Measurements from ENCODE around the gene FAM228A. TPM values are rescaled to one million over a fixed set of nuclear protein-coding genes. Genes with fewer than 3 reads are reported as not detected.

FAM228A gene
- total RNA-seq, 1 donor from 2014 or later, result 0.16 TPM

DNA sequence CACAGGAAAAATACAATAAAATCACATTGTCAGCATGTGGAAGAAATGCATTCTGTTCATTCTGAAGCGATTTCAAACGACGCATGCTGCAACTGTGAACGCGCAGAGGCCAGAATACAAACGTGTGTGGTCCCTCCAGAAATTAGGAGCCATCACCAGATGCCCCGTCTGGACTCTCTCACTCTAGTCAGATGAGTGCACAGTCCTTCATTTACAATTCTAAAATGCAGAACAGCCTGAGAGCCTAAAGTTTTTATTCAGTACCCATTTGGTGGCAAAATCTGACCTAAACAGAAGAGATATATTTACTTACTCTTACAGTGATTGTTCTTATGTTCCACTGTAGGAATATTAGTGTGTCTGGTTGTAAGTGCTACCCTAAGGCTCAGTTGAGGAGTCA is 36.6 kb downstream of the FAM228A start:
- ATAC-seq (ENCODE audit: poor library complexity), result no peak

GRCh38 chr2:24214880-24215279 is 40.0 kb downstream of the FAM228A start:
- intact Hi-C loops (cut with DNase I), result no loop called here
- no peak for DNase-seq
- no peak for ATAC-seq (ENCODE audit: poor library complexity)

More for the DNA sequence above, 36.6 kb downstream of the FAM228A start:
- DNase-seq, result no peak
- intact Hi-C loops (cut with DNase I), result no loop called here

- intact Hi-C loops (cut with DNase I), result no loop called here
- ATAC-seq (ENCODE audit: poor library complexity) (no peak), DNase-seq (no peak)
Observed at GRCh38 chr2:24220554-24221291, 45.9 kb downstream of the FAM228A start.

- DNase-seq (no peak), ATAC-seq (ENCODE audit: poor library complexity) (no peak)
- intact Hi-C loops (cut with DNase I), result no loop called here
Observed at GRCh38 chr2:24221343-24222050, 46.6 kb downstream of the FAM228A start.

DNA sequence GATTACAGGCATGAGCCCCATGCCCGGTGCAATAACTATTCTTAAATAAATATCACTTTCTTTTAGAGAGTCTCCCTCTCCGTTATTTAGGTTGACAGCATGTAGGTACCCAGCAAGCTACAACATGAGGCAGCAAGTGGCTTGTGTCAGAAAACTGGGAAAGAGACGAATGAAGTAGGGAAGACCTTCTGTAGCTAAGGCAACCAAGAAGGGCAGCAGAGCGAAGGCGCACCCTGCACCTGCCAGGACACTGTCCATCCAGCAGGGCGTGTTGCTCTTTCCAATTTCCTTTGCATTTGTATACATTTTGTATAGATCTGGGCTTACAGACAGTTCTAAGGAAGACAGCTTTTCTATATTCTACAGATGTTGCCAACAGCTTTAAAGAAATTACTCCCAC is 48.1 kb downstream of the FAM228A start:
- no peak for DNase-seq
- intact Hi-C loops (cut with DNase I), result no loop called here
- ATAC-seq (ENCODE audit: poor library complexity), result no peak

DNA sequence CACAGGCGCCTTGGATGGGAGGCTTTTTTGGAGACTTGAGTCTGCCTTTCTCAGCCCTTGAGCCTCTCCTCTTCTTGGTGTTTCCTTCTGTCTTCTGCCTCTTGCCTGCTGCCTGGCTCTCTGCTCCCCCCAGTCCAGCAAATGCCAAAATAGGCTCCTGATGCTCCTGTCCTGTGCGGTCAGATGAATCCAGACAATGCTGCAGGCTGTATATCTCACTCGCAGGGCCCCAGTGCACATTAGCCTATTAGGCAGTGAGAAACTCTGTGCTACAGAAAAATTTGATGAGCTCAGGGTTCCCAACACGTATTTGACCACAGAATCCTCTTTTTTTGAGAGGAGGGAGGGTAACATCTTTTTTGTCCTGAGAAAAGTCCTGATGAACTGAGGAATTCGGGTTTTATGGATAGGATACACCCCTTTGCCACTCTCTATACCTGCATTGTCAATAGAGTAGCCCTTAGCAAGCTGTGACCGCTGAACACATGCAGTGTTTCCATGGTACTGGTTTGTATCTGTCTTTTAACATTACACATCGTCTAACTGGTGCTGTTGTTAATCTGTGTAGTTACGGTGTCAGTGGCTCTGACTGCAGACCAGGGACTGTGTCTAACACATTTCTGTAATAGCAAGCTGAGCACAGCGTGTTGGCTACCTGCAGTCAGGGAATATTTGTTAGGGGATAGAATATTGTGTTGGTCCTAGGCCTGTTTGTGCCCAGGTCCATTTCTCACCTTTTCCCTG is 50.8 kb downstream of the FAM228A start:
- ATAC-seq (ENCODE audit: poor library complexity), result no peak
- no peak for DNase-seq
- intact Hi-C loops (cut with DNase I), result no loop called here

GRCh38 chr2:24228470-24228869 is 53.6 kb downstream of the FAM228A start:
- ATAC-seq (ENCODE audit: poor library complexity) (no peak), DNase-seq (no peak)

DNA sequence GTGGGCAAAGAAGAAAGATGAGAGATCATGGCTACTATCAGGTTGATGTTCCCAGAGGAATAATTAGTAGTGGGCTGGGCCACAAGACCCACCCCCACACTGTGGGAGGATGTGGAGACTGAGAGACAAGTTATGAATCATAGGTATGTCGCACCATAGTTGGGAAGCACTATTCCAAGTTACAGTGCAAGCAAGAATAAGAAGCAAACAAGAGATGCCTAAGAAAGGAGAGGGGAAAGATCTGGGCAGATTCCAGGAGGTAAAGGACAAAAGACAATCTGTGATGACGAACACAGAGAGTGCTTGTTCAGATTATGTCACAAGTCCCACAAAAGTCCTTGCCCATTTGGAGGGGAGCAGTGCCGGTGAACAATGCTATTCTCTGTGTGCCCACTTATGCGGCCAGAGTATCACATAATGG is 56.6 kb downstream of the FAM228A start:
- DNase-seq (no peak), ATAC-seq (ENCODE audit: poor library complexity) (no peak)
- intact Hi-C loops (cut with DNase I), result no loop called here

More at GRCh38 chr2:24228470-24228869, 53.6 kb downstream of the FAM228A start:
- intact Hi-C loops (cut with DNase I), result no loop called here

DNA sequence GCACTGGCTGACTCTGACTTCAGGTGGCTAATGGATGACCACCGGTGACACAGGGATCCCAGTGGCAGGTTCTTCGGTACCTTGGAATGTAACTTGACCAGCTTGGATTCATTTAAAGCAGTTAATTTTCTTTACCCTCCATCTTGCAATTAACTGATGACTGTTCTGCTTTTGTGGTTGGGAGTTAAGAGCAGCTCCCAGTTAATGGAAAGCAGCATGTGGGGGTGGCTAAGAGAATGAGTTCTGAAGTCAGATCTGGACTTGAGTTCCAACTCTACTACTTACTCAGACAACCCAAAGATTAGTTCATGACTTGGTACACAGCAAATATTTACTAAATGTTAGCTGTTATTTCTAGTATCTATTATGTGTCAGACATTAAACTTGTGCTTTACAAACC is 58.5 kb downstream of the FAM228A start:
- ATAC-seq (ENCODE audit: poor library complexity) (no peak), DNase-seq (no peak)
- intact Hi-C loops (cut with DNase I), result no loop called here

GRCh38 chr2:24237313-24237712 is 62.5 kb downstream of the FAM228A start:
- no peak for DNase-seq
- no peak for ATAC-seq (ENCODE audit: poor library complexity)
- intact Hi-C loops (cut with DNase I), result loop anchor here (5.0 kb wide), 1 partner anchor 145 kb away; no protein-coding TSS in a partner anchor

GRCh38 chr2:24238158-24238557 is 63.3 kb downstream of the FAM228A start:
- intact Hi-C loops (cut with DNase I), result loop anchor here (5.0 kb wide), 1 partner anchor 144 kb away; no protein-coding TSS in a partner anchor
- no peak for DNase-seq
- no peak for ATAC-seq (ENCODE audit: poor library complexity)

DNA sequence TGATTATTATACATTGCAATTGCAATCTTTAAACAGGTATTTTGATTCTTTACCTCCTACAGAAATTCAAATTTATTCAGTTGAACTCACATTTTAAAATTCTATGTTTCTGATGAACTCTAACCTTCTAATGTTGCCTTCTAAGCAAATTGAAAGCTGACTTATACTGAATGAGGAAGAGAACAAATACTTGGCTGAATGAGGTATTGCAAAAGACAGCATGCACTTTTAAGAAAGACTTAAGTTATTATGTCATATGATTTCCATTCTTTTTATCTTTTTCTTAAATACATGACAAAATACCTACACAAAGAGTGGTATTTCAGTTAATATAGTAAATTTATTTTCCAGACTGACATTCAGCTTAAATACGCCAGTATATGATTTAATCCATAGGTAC is 64.7 kb downstream of the FAM228A start:
- no peak for DNase-seq
- ATAC-seq (ENCODE audit: poor library complexity), result no peak
- intact Hi-C loops (cut with DNase I), result loop anchor here (5.0 kb wide), 1 partner anchor 143 kb away; no protein-coding TSS in a partner anchor

Other genes starting within 250 kb of the FAM228A start
- 6.1 TPM for gene ATAD2B, start 247.9 kb upstream of the FAM228A start, total RNA-seq
- gene UBXN2A, start 234.6 kb upstream of the FAM228A start, total RNA-seq, result 18.5 TPM
- not detected for gene MFSD2B, start 165.0 kb upstream of the FAM228A start, total RNA-seq
- gene WDCP, start 127.7 kb upstream of the FAM228A start, total RNA-seq, result 7.3 TPM
- gene FKBP1B, start 125.3 kb upstream of the FAM228A start, total RNA-seq, result 3.1 TPM
- 47.7 TPM for gene SF3B6, start 98.7 kb upstream of the FAM228A start, total RNA-seq
- 15.4 TPM for gene TP53I3, start 90.2 kb upstream of the FAM228A start, total RNA-seq
- 0.46 TPM for gene PFN4, start 51.7 kb upstream of the FAM228A start, total RNA-seq
- gene FAM228B, start 51.6 kb upstream of the FAM228A start, total RNA-seq, result 23.7 TPM
- gene ITSN2, start 185.5 kb downstream of the FAM228A start, total RNA-seq, result 41.2 TPM

Measured in Right ventricle myocardium superior (tissue), 1 donor.